Measurements from ENCODE around the gene SZT2.

GRCh38 chr1:43354936-43355335, 34.8 kb upstream of the SZT2 start:
- TF ChIP-seq CTCF (conservative IDR thresholded peaks at IDR 0.05; ENCODE audit: low read depth, low read length) (no peak), EZH2 (IDR thresholded peaks at IDR 0.05; ENCODE audit: low read length, unreplicated experiment) (no peak), EZH2phosphoT487 (IDR thresholded peaks at IDR 0.05; ENCODE audit: borderline replicate concordance, low read length) (no peak)

Data from PC-3 (cell line).